Upper lobe of left lung (tissue), 6 donors: ENCODE measurements around the gene ACSM2A. TPM values are rescaled to one million over a fixed set of nuclear protein-coding genes. Genes with fewer than 3 reads are reported as not detected.

Experiments
- total RNA-seq, 6 donors: library from RNA; depleted of rRNA in 4 of 6; stranded (reverse); fragments of >200 nt in 4 of 6; gene quantifications; one replicate each; pipeline versions ENCODE4 v1.1.0 to v1.2.1, GENCODE V29; 2016 to 2021
- donor health status: DM: no; HTN: no; CAD: no; lungs with moderate emphysema.
- donor health status: DM: no; HTN: yes; CAD: no; lungs with severe emphysema.

ACSM2A gene
- total RNA-seq, 6 donors from 2014 or later, result 0.34 TPM; not detected in 5

Other genes starting within 250 kb of the ACSM2A start
- 10 to 100 TPM in 1 of 6 donors, 1 to 10 TPM in 2, under 1 TPM in 1, not detected in 2; 0.39 to 15.4 (median 4.9) TPM for gene GP2, start 124.0 kb upstream of the ACSM2A start, total RNA-seq
- gene UMOD, start 98.8 kb upstream of the ACSM2A start, total RNA-seq, result not detected
- not detected for gene PDILT, start 46.8 kb upstream of the ACSM2A start, total RNA-seq
- gene ACSM5, start 42.0 kb upstream of the ACSM2A start, total RNA-seq, result 10 to 100 TPM in 1 of 6 donors, 1 to 10 TPM in 4, under 1 TPM in 1; 0.89 to 11.5 (median 2.3) TPM
- under 1 TPM in 3 of 6 donors, not detected in 3; 0.17 to 0.34 (median 0.20) TPM for gene ACSM2B, start 124.8 kb downstream of the ACSM2A start, total RNA-seq
- gene ACSM1, start 246.2 kb downstream of the ACSM2A start, total RNA-seq, result 1 to 10 TPM in 3 of 6 donors, under 1 TPM in 2, not detected in 1; 0.77 to 2.1 (median 1.2) TPM